Ectodermal cell (in vitro differentiated cells): ENCODE data around the gene LAPTM5.
"Not testable (repeated sequence)": the region's sequence is repeated elsewhere in the genome, so short reads cannot be mapped to it uniquely, and the experiment has no call there.

Experiments
- H3K27ac ChIP-seq: 2 replicates; pipeline ENCODE4 v1.7.0; 2013; ENCODE audit warnings: mild to moderate bottlenecking, low read depth, low read length; ENCODE audit not compliant: insufficient read depth, poor library complexity, severe bottlenecking
- H3K27me3 ChIP-seq: 2 replicates; pipeline ENCODE4 v1.7.0; 2013; ENCODE audit warnings: mild to moderate bottlenecking, low read length; ENCODE audit not compliant: insufficient read depth, control insufficient read depth, poor library complexity, severe bottlenecking
- H3K36me3 ChIP-seq: one replicate; pipeline ENCODE4 v1.7.0; 2013; ENCODE audit warnings: low read length; ENCODE audit not compliant: control insufficient read depth, insufficient read depth
- H3K4me1 ChIP-seq: one replicate; pipeline ENCODE4 v1.7.0; 2013; ENCODE audit warnings: low read length; ENCODE audit not compliant: control insufficient read depth, insufficient read depth
- H3K4me3 ChIP-seq: 2 replicates; pipeline ENCODE4 v1.7.0; 2013; ENCODE audit warnings: low read depth, low read length, control low read depth; ENCODE audit not compliant: insufficient read depth
- H3K9me3 ChIP-seq: 2 replicates; pipeline ENCODE4 v1.7.0; 2013; ENCODE audit warnings: mild to moderate bottlenecking, low read length, moderate library complexity; ENCODE audit not compliant: control insufficient read depth
- WGBS, 2 experiments: methylation state at CpG; one replicate each; pipeline ENCODE4 v1.1.7; 2013; ENCODE audit warnings: missing lambda C conversion rate in 2 of 2; 5-methylcytosine and 5-hydroxymethylcytosine counted together

LAPTM5 gene

DNA sequence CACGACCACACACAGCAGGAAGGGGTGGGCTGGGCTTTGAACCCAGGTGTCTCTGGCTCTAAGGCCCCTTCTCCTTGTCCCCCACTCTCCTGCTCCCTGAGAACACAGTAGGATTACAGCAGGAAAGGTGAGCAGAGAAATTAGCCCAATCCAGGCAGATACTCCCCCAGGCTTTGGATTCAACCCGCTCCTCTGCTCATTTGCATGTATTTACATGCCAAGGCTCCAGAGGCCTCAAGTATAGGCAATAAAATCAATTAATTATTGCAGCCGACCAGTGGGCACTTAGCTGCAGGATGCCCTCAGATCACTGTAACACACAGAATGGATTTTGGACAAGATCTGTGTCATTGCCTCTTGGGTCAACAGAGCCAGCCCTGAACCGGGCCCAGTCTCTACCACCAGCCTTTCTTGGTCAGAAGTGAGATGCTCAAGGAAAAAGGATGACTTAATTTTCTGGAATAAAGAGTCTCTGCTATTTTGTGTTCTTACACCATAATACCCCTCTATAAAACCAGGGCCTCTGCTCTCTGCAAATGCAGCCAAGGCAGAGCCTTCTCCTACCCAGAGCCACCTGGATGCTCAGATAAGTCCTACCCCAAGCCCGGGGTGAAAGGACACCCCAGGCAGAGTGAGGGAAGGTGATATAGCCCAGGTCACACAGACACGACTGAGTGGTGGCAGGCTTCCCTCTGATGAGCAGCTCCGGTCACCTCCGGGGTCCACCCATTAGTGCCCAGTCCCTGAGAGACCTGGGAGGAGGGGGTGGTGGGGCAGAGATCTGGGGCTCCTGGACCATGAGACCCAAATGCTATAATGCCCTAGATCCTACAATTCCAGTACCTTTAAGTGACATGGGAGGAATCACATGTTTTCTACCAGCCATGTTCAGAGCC, 63.0 kb downstream of the LAPTM5 start:
- 84 to 89% methylated on average over 8 of the region's 8 CpGs for WGBS, 2 experiments
- no peak overlapping the region for H3K4me3 ChIP-seq
- H3K27ac ChIP-seq, result no peak overlapping the region
- peaks cover 21% of the 10 kb centered on the region for H3K4me1 ChIP-seq
- no peaks in the 10 kb centered on the region for H3K9me3 ChIP-seq
- no peaks in the 10 kb centered on the region for H3K36me3 ChIP-seq
- H3K27me3 ChIP-seq, result no peaks in the 10 kb centered on the region

DNA sequence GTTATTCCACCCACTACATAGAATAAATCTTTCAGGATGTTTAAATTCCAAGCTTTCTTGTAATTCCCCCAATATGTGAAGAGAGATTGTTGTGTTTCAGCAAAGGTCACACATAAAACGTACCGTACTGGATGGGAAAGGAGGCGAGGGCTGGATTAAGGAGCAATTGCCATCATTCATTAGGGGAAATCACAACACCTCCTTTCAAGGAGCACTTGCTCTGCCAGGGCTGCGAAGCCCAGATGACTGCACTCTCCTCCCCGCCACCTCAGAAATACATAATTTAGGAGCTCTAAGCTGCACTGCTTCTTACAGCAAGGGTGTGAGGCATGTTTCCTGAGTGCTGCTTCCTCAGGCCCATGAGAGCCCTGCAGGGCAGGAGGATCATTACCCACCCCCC, 63.8 kb downstream of the LAPTM5 start:
- H3K4me1 ChIP-seq, result peaks cover 28% of the 10 kb centered on the region
- H3K27me3 ChIP-seq, result no peaks in the 10 kb centered on the region
- no peak overlapping the region for H3K27ac ChIP-seq
- 94 to 96% methylated on average over 5 of the region's 5 CpGs for WGBS, 2 experiments
- no peaks in the 10 kb centered on the region for H3K9me3 ChIP-seq
- H3K36me3 ChIP-seq, result no peaks in the 10 kb centered on the region
- H3K4me3 ChIP-seq, result no peak overlapping the region

DNA sequence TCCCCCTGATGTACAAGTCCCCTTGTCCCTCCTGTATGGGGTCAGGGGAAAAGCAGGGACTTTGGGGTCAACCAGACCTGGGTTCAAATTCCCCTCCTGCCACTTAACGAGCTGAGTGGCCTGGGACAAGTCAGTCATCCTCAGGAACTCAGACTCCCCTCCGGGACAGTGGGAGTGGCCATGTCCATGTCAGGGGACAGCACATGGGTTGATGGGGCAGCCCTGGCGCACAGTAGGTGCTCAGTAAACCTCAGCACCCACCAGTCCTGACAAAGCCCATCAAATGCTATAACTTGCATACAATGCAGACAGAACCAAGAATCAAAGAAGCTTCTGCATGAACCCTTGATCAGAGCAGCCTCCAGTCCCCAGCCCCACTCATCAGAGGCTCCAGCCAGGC, 64.2 kb downstream of the LAPTM5 start:
- WGBS, 2 experiments, result 92 to 93% methylated on average over 3 of the region's 3 CpGs
- Histone ChIP-seq H3K4me1 (peaks cover 29% of the 10 kb centered on the region), H3K27me3 (no peaks in the 10 kb centered on the region), H3K9me3 (no peaks in the 10 kb centered on the region), H3K27ac (no peak overlapping the region), H3K36me3 (no peaks in the 10 kb centered on the region), H3K4me3 (no peak overlapping the region)

DNA sequence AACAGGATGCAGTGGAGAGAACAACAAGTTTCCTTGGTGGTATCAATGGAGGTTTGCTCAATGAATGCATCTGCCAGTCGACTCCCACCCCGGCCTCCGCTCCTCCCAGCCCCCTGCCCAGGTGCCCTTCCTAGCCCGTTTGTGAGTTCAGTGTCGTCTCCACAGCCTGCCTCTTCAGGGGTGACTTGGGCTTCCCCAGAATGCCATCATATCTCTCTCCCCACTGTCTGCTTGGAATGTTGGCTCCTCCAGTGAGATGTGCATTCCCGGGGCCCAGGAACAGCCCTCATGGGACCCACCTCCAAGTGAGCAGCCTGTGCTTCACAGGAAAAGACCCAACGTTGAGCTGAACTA, 64.6 kb downstream of the LAPTM5 start:
- H3K4me3 ChIP-seq, result no peak overlapping the region
- peaks cover 28% of the 10 kb centered on the region for H3K4me1 ChIP-seq
- no peaks in the 10 kb centered on the region for H3K36me3 ChIP-seq
- H3K27ac ChIP-seq, result no peak overlapping the region
- H3K27me3 ChIP-seq, result no peaks in the 10 kb centered on the region
- WGBS, 2 experiments, result 89 to 97% methylated on average over 7 of the region's 7 CpGs
- no peaks in the 10 kb centered on the region for H3K9me3 ChIP-seq

GRCh38 chr1:30692201-30692947, 65.2 kb downstream of the LAPTM5 start:
- Histone ChIP-seq H3K4me3 (no peak overlapping the region), H3K36me3 (no peaks in the 10 kb centered on the region), H3K27ac (no peak overlapping the region), H3K9me3 (no peaks in the 10 kb centered on the region), H3K4me1 (peaks cover 22% of the 10 kb centered on the region), H3K27me3 (no peaks in the 10 kb centered on the region)
- 87 to 91% methylated on average over 7 of the region's 7 CpGs for WGBS, 2 experiments

DNA sequence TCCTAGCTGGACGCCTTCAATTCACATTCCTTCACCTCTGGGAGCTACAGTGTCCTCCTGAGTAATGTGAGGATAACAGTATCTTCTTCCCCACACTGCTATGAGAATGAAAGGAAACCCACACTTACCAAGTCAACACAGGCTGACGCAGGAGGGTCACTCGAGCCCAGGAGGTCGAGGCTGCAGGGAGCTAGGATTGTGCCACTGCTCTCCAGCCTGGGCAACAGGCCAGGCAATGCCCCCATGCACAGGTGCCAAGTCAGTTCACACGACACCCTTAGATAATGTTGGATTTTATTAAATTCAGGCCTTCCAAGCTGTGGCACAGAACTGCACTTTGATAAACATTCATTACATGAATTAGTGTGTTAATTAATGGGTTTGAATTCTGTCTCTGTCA, 66.1 kb downstream of the LAPTM5 start:
- Histone ChIP-seq H3K27me3 (no peaks in the 10 kb centered on the region), H3K4me3 (no peak overlapping the region), H3K4me1 (peaks cover 19% of the 10 kb centered on the region), H3K9me3 (no peaks in the 10 kb centered on the region), H3K36me3 (no peaks in the 10 kb centered on the region), H3K27ac (no peak overlapping the region)
- WGBS, 2 experiments, result 86% methylated on average over 5 of the region's 5 CpGs

DNA sequence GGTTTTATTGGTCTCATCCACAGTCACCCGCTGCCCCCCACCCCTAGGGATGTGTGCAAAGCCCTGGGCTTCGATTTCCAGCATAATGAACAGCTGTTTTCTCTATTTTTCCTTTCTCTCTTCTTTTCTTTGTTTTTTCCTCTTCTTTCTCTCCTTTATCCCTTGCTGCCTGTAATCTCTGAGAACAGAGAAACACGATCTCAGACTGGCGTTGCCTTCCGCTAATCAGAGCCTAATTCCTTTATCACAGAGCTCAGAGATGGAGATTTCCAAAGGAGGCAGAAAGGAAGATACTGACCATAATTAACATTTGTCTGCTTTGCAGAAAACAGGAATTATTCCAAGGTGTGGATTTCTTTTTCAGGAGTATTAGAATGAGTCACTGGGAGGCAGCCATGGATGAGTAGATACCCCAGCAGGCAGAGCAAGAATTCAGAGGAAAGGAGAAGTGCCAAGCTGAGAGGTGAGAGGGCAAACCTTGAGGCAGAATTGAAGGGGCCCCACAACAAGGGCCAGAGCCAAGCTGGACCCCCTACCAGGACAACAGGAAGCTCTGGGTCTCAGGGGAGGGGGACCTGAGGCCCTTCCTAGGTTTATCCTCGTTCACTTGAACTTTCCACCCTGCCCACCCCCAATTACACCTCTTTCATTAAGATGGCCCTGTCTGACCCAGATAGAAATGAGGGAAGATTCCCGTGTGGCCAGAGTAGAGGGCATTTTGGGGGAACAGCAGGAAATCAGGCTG, 67.5 kb downstream of the LAPTM5 start:
- Histone ChIP-seq H3K27me3 (no peaks in the 10 kb centered on the region), H3K27ac (peak overlapping the region; percentile 4), H3K36me3 (no peaks in the 10 kb centered on the region), H3K4me3 (no peak overlapping the region), H3K9me3 (no peaks in the 10 kb centered on the region), H3K4me1 (peaks cover 21% of the 10 kb centered on the region)
- 50 to 52% methylated on average over 7 of the region's 7 CpGs for WGBS, 2 experiments

- no peak overlapping the region for H3K27ac ChIP-seq
- WGBS, 2 experiments, result 88 to 92% methylated on average over 11 of the region's 11 CpGs
Measured at GRCh38 chr1:30688920-30689794, 68.4 kb downstream of the LAPTM5 start.

GRCh38 chr1:30688516-30688915, 69.1 kb downstream of the LAPTM5 start:
- H3K27ac ChIP-seq, H3K4me3 ChIP-seq, H3K36me3 ChIP-seq, H3K9me3 ChIP-seq: not testable (repeated sequence)
- H3K27me3 ChIP-seq, result peaks cover 15% of the 10 kb centered on the region
- H3K4me1 ChIP-seq, result peaks cover 23% of the 10 kb centered on the region
- 94 to 95% methylated on average over 9 of the region's 9 CpGs for WGBS, 2 experiments

More at GRCh38 chr1:30688920-30689794, 68.4 kb downstream of the LAPTM5 start:
- Histone ChIP-seq H3K9me3 (no peaks in the 10 kb centered on the region), H3K36me3 (no peaks in the 10 kb centered on the region), H3K27me3 (peaks cover 9% of the 10 kb centered on the region), H3K4me1 (peaks cover 23% of the 10 kb centered on the region), H3K4me3 (no peak overlapping the region)
